Activated T-cell treated with anti-CD3 and anti-CD28 coated beads for 48 hours (primary cell): Measurements from ENCODE around the gene JUND.

Experiments
- DNase-seq: peaks from one replicate; pipeline ENCODE4 v3.0.0-alpha.2; 2020; ENCODE audit warnings: low read depth

The JUND gene

GRCh38 chr19:18234194-18234593 is 47.2 kb downstream of the JUND start:
- DNase-seq = no peak

GRCh38 chr19:18233224-18233825 is 48.1 kb downstream of the JUND start:
- DNase-seq = no peak

GRCh38 chr19:18232540-18233223 is 48.7 kb downstream of the JUND start:
- no peak for DNase-seq

- no peak for DNase-seq
Observed at GRCh38 chr19:18231775-18232174, 49.6 kb downstream of the JUND start.

GRCh38 chr19:18230941-18231734 is 50.3 kb downstream of the JUND start:
- no peak for DNase-seq

- DNase-seq = no peak
Observed at GRCh38 chr19:18229915-18230314, 51.5 kb downstream of the JUND start.
